CD8-positive, alpha-beta memory T cell (primary cell): Measurements from ENCODE around the gene AFAP1. TPM values are rescaled to one million over a fixed set of nuclear protein-coding genes. Genes with fewer than 3 reads are reported as not detected.

ENCODE experiments used
- CTCF ChIA-PET: fragments of 350-600 bp; sonication (Branson Sonifier 250); formaldehyde crosslinking; loops from one replicate; lab custom pipeline; 2021; ENCODE audit warnings: antibody characterized with exemption; lab: Charles Lee
- POLR2A ChIA-PET: fragments of 350-600 bp; sonication (Branson Sonifier 250); formaldehyde crosslinking; loops from one replicate; lab custom pipeline; 2021; ENCODE audit warnings: antibody characterized with exemption; lab: Charles Lee
- DNase-seq, 5 donors: peaks; one replicate each; pipeline versions ENCODE4 v3.0.0 to v3.0.0-alpha.2; 2020 to 2022; ENCODE audit warnings: mixed read lengths in 1 of 5
- H3K27ac ChIP-seq: one replicate; pipeline ENCODE4 v1.7.0; 2013; ENCODE audit warnings: low read depth, mild to moderate bottlenecking, low read length, moderate library complexity
- H3K27me3 ChIP-seq: 2 replicates; pipeline ENCODE4 v1.7.0; 2013; ENCODE audit warnings: low read length, mild to moderate bottlenecking; ENCODE audit not compliant: insufficient read depth, poor library complexity, severe bottlenecking
- H3K36me3 ChIP-seq: 2 replicates; pipeline ENCODE4 v1.7.0; 2013; ENCODE audit warnings: mild to moderate bottlenecking, low read length, moderate library complexity; ENCODE audit not compliant: insufficient read depth
- H3K4me1 ChIP-seq: 2 replicates; pipeline ENCODE4 v1.7.0; 2013; ENCODE audit warnings: mild to moderate bottlenecking, low read length, moderate library complexity; ENCODE audit not compliant: insufficient read depth
- H3K4me3 ChIP-seq: 2 replicates; pipeline ENCODE4 v1.7.0; 2013; ENCODE audit warnings: mild to moderate bottlenecking, low read length
- H3K9me3 ChIP-seq: 2 replicates; pipeline ENCODE4 v1.7.0; 2013; ENCODE audit warnings: mild to moderate bottlenecking, low read length
- H3K27ac Mint-ChIP-seq, 8 donors: one replicate each; pipeline ENCODE4 v1.8.0; 2020 to 2021; ENCODE audit warnings: mixed read lengths in 8 of 8, mild to moderate bottlenecking in 6 of 8, inconsistent platforms in 3 of 8, moderate library complexity in 3 of 8
- H3K27me3 Mint-ChIP-seq, 2 donors: one replicate each; pipeline ENCODE4 v1.8.0; 2020 to 2021; ENCODE audit warnings: mixed read lengths in 2 of 2, mild to moderate bottlenecking in 1 of 2, moderate library complexity in 1 of 2
- H3K36me3 Mint-ChIP-seq, 3 donors: one replicate each; pipeline ENCODE4 v1.8.0; 2020 to 2021; ENCODE audit warnings: mixed read lengths in 3 of 3, inconsistent platforms in 1 of 3, mild to moderate bottlenecking in 1 of 3
- H3K4me1 Mint-ChIP-seq, 3 donors: one replicate each; pipeline ENCODE4 v1.8.0; 2020 to 2021; ENCODE audit warnings: mixed read lengths in 3 of 3, inconsistent platforms in 1 of 3, mild to moderate bottlenecking in 1 of 3
- H3K4me3 Mint-ChIP-seq, 7 donors: one replicate each; pipeline ENCODE4 v1.8.0; 2020 to 2021; ENCODE audit warnings: mixed read lengths in 7 of 7, mild to moderate bottlenecking in 6 of 7, moderate library complexity in 4 of 7, inconsistent platforms in 2 of 7
- H3K9me3 Mint-ChIP-seq, 5 donors: one replicate each; pipeline ENCODE4 v1.8.0; 2020 to 2022; ENCODE audit warnings: mixed read lengths in 5 of 5, mild to moderate bottlenecking in 3 of 5, moderate library complexity in 2 of 5, inconsistent platforms in 1 of 5
- polyA plus RNA-seq: library from polyadenylated mRNA; unstranded; fragments of 300-500 nt; fragmentation: Illumina TruSeq; gene quantifications from one replicate; pipeline ENCODE4 v1.2.3, GENCODE V29; 2021
- total RNA-seq, 2 experiments: library from RNA; stranded (reverse); gene quantifications; one replicate each; pipeline ENCODE4 v1.2.3, GENCODE V29; 2021

The AFAP1 gene
- total and polyA plus RNA-seq, 3 experiments from 2014 or later, result 2.3 to 19.9 (median 18.4) TPM

- Mint-ChIP-seq H3K4me3 (no peak overlapping the region), H3K9me3 (no peaks in the 10 kb centered on the region), H3K27me3 (peaks cover 0 to 1% of the 10 kb centered on the region in 2 donors), H3K36me3 (peaks cover 0 to 4% (median 0%) of the 10 kb centered on the region in 3 donors), H3K4me1 (peaks cover 18 to 46% (median 40%) of the 10 kb centered on the region in 3 donors), H3K27ac (peak overlapping the region in 2 of 8 donors; percentile 28 to 51)
- DNase-seq, result no peak
- ChIA-PET CTCF (no interaction called here), POLR2A (no interaction called here)
- H3K4me3 ChIP-seq, result no peak overlapping the region
- no peaks in the 10 kb centered on the region for H3K9me3 ChIP-seq
- H3K4me1 ChIP-seq, result peaks cover 23% of the 10 kb centered on the region
- H3K27me3 ChIP-seq, result no peaks in the 10 kb centered on the region
- no peak overlapping the region for H3K27ac ChIP-seq
- H3K36me3 ChIP-seq, result no peaks in the 10 kb centered on the region
These were observed 59.0 kb downstream of the AFAP1 start for GRCh38 chr4:7880683-7881082.

GRCh38 chr4:7879127-7879526, 60.5 kb downstream of the AFAP1 start:
- peaks cover 23% of the 10 kb centered on the region for H3K4me1 ChIP-seq
- H3K9me3 Mint-ChIP-seq, result no peaks in the 10 kb centered on the region

GRCh38 chr4:7878323-7878722, 61.3 kb downstream of the AFAP1 start:
- H3K36me3 ChIP-seq, result no peaks in the 10 kb centered on the region
- H3K4me3 ChIP-seq, result no peak overlapping the region
- H3K36me3 Mint-ChIP-seq, result peaks cover 0 to 3% (median 0%) of the 10 kb centered on the region in 3 donors
- no peaks in the 10 kb centered on the region for H3K9me3 Mint-ChIP-seq
- no peak overlapping the region for H3K27ac ChIP-seq
- H3K4me1 Mint-ChIP-seq, result peaks cover 18 to 50% (median 49%) of the 10 kb centered on the region in 3 donors
- CTCF ChIA-PET, result interaction anchor here (0.7 to 1.9 kb wide), 4 partner anchors 13 to 75 kb away, joined by 3 to 7 read pairs (median 4); no protein-coding TSS in a partner anchor
- H3K9me3 ChIP-seq, result no peaks in the 10 kb centered on the region
- no peak for DNase-seq
- POLR2A ChIA-PET, result no interaction called here
- no peaks in the 10 kb centered on the region for H3K27me3 ChIP-seq
- H3K4me3 Mint-ChIP-seq, result no peak overlapping the region
- H3K4me1 ChIP-seq, result peaks cover 23% of the 10 kb centered on the region
- H3K27ac Mint-ChIP-seq, result peak overlapping the region in 1 of 8 donors; percentile 45
- peaks cover 0 to 1% of the 10 kb centered on the region in 2 donors for H3K27me3 Mint-ChIP-seq

More at GRCh38 chr4:7879127-7879526, 60.5 kb downstream of the AFAP1 start:
- ChIA-PET POLR2A (no interaction called here), CTCF (interaction anchor here (0.8 to 1.5 kb wide), 2 partner anchors 24 to 75 kb away, joined by 3 to 5 read pairs; no protein-coding TSS in a partner anchor)
- DNase-seq, result no peak
- Histone ChIP-seq H3K36me3 (no peaks in the 10 kb centered on the region), H3K27ac (no peak overlapping the region), H3K9me3 (no peaks in the 10 kb centered on the region), H3K27me3 (no peaks in the 10 kb centered on the region), H3K4me3 (no peak overlapping the region)
- Mint-ChIP-seq H3K36me3 (no peaks in the 10 kb centered on the region), H3K27me3 (peaks cover 0 to 1% of the 10 kb centered on the region in 2 donors), H3K4me3 (no peak overlapping the region), H3K27ac (no peak overlapping the region), H3K4me1 (peaks cover 18 to 43% (median 42%) of the 10 kb centered on the region in 3 donors)

GRCh38 chr4:7877176-7877575, 62.5 kb downstream of the AFAP1 start:
- Histone ChIP-seq H3K36me3 (no peaks in the 10 kb centered on the region), H3K4me3 (no peak overlapping the region), H3K27me3 (no peaks in the 10 kb centered on the region), H3K9me3 (no peaks in the 10 kb centered on the region), H3K4me1 (peaks cover 23% of the 10 kb centered on the region), H3K27ac (no peak overlapping the region)
- Mint-ChIP-seq H3K36me3 (peaks cover 0 to 3% (median 0%) of the 10 kb centered on the region in 3 donors), H3K9me3 (no peaks in the 10 kb centered on the region), H3K4me1 (peaks cover 18 to 50% (median 49%) of the 10 kb centered on the region in 3 donors), H3K27me3 (peaks cover 0 to 1% of the 10 kb centered on the region in 2 donors), H3K4me3 (peak overlapping the region in 3 of 7 donors; percentile 65 to 74 (median 73)), H3K27ac (peak overlapping the region in 7 of 8 donors; percentile 1 to 96 (median 77))
- no peak for DNase-seq
- ChIA-PET CTCF (interaction anchor here (0.8 to 1.9 kb wide), 11 partner anchors 8 to 75 kb away, joined by 3 to 9 read pairs (median 4); no protein-coding TSS in a partner anchor), POLR2A (interaction anchor here (1.0 kb wide), 1 partner anchor 73 kb away, joined by 3 read pairs; no protein-coding TSS in a partner anchor)

- Mint-ChIP-seq H3K9me3 (no peaks in the 10 kb centered on the region), H3K27ac (peak overlapping the region; percentile 1 to 96 (median 80)), H3K4me3 (peak overlapping the region; percentile 4 to 74 (median 73)), H3K27me3 (peaks cover 0 to 1% of the 10 kb centered on the region in 2 donors), H3K36me3 (peaks cover 1 to 3% (median 1%) of the 10 kb centered on the region in 3 donors), H3K4me1 (peaks cover 18 to 45% (median 44%) of the 10 kb centered on the region in 3 donors)
- H3K36me3 ChIP-seq, result no peaks in the 10 kb centered on the region
- no peaks in the 10 kb centered on the region for H3K27me3 ChIP-seq
- ChIA-PET POLR2A (interaction anchor here (1.0 kb wide), 1 partner anchor 72 kb away, joined by 3 read pairs; no protein-coding TSS in a partner anchor), CTCF (interaction anchor here (0.7 to 1.9 kb wide), 16 partner anchors 8 to 102 kb away, joined by 3 to 9 read pairs (median 4); partner anchors contain the start of gene AFAP1)
- no peaks in the 10 kb centered on the region for H3K9me3 ChIP-seq
- peak in 1 of 5 donors; percentile 27 for DNase-seq
- H3K27ac ChIP-seq, result no peak overlapping the region
- peak overlapping the region; percentile 30 for H3K4me3 ChIP-seq
- H3K4me1 ChIP-seq, result peaks cover 23% of the 10 kb centered on the region
These were observed 63.3 kb downstream of the AFAP1 start for GRCh38 chr4:7876201-7876875.

GRCh38 chr4:7874838-7875237, 64.8 kb downstream of the AFAP1 start:
- Histone ChIP-seq H3K4me1 (peaks cover 16% of the 10 kb centered on the region), H3K27ac (no peak overlapping the region), H3K4me3 (no peak overlapping the region), H3K36me3 (no peaks in the 10 kb centered on the region), H3K27me3 (no peaks in the 10 kb centered on the region), H3K9me3 (no peaks in the 10 kb centered on the region)
- peaks cover 1 to 3% (median 1%) of the 10 kb centered on the region in 3 donors for H3K36me3 Mint-ChIP-seq
- CTCF ChIA-PET, result interaction anchor here (0.5 to 1.7 kb wide), 4 partner anchors 31 to 71 kb away, joined by 3 to 4 read pairs (median 3); no protein-coding TSS in a partner anchor
- peaks cover 11 to 36% (median 35%) of the 10 kb centered on the region in 3 donors for H3K4me1 Mint-ChIP-seq
- no peak overlapping the region for H3K4me3 Mint-ChIP-seq
- H3K27ac Mint-ChIP-seq, result peak overlapping the region in 2 of 8 donors; percentile 1 to 46
- peaks cover 0 to 1% of the 10 kb centered on the region in 2 donors for H3K27me3 Mint-ChIP-seq
- POLR2A ChIA-PET, result no interaction called here
- no peak for DNase-seq
- H3K9me3 Mint-ChIP-seq, result no peaks in the 10 kb centered on the region

GRCh38 chr4:7873881-7874280, 65.8 kb downstream of the AFAP1 start:
- no peak overlapping the region for H3K27ac ChIP-seq
- H3K27me3 ChIP-seq, result no peaks in the 10 kb centered on the region
- no peaks in the 10 kb centered on the region for H3K27me3 Mint-ChIP-seq
- H3K4me1 ChIP-seq, result peaks cover 16% of the 10 kb centered on the region
- CTCF ChIA-PET, result interaction anchor here (1.1 to 1.7 kb wide), 3 partner anchors 24 to 47 kb away, joined by 3 to 4 read pairs (median 3); no protein-coding TSS in a partner anchor
- peaks cover 1 to 4% (median 3%) of the 10 kb centered on the region in 3 donors for H3K36me3 Mint-ChIP-seq
- POLR2A ChIA-PET, result interaction anchor here (0.6 to 0.7 kb wide), 2 partner anchors 29 to 35 kb away, joined by 5 read pairs; no protein-coding TSS in a partner anchor
- H3K9me3 ChIP-seq, result no peaks in the 10 kb centered on the region
- no peaks in the 10 kb centered on the region for H3K9me3 Mint-ChIP-seq
- H3K27ac Mint-ChIP-seq, result no peak overlapping the region
- no peaks in the 10 kb centered on the region for H3K36me3 ChIP-seq
- peaks cover 12 to 36% (median 35%) of the 10 kb centered on the region in 3 donors for H3K4me1 Mint-ChIP-seq
- H3K4me3 Mint-ChIP-seq, result no peak overlapping the region
- H3K4me3 ChIP-seq, result no peak overlapping the region
- DNase-seq, result no peak
